ENCODE data around the gene ZNF454. TPM values are rescaled to one million over a fixed set of nuclear protein-coding genes. Genes with fewer than 3 reads are reported as not detected.
A peak's percentile ranks its signal among the peaks of the same experiment; 100 is the strongest.

ZNF454 gene
- total and polyA plus RNA-seq, 2 experiments from 2014 or later: 4.9 to 5.9 TPM

- TF ChIP-seq, protein P1, sequence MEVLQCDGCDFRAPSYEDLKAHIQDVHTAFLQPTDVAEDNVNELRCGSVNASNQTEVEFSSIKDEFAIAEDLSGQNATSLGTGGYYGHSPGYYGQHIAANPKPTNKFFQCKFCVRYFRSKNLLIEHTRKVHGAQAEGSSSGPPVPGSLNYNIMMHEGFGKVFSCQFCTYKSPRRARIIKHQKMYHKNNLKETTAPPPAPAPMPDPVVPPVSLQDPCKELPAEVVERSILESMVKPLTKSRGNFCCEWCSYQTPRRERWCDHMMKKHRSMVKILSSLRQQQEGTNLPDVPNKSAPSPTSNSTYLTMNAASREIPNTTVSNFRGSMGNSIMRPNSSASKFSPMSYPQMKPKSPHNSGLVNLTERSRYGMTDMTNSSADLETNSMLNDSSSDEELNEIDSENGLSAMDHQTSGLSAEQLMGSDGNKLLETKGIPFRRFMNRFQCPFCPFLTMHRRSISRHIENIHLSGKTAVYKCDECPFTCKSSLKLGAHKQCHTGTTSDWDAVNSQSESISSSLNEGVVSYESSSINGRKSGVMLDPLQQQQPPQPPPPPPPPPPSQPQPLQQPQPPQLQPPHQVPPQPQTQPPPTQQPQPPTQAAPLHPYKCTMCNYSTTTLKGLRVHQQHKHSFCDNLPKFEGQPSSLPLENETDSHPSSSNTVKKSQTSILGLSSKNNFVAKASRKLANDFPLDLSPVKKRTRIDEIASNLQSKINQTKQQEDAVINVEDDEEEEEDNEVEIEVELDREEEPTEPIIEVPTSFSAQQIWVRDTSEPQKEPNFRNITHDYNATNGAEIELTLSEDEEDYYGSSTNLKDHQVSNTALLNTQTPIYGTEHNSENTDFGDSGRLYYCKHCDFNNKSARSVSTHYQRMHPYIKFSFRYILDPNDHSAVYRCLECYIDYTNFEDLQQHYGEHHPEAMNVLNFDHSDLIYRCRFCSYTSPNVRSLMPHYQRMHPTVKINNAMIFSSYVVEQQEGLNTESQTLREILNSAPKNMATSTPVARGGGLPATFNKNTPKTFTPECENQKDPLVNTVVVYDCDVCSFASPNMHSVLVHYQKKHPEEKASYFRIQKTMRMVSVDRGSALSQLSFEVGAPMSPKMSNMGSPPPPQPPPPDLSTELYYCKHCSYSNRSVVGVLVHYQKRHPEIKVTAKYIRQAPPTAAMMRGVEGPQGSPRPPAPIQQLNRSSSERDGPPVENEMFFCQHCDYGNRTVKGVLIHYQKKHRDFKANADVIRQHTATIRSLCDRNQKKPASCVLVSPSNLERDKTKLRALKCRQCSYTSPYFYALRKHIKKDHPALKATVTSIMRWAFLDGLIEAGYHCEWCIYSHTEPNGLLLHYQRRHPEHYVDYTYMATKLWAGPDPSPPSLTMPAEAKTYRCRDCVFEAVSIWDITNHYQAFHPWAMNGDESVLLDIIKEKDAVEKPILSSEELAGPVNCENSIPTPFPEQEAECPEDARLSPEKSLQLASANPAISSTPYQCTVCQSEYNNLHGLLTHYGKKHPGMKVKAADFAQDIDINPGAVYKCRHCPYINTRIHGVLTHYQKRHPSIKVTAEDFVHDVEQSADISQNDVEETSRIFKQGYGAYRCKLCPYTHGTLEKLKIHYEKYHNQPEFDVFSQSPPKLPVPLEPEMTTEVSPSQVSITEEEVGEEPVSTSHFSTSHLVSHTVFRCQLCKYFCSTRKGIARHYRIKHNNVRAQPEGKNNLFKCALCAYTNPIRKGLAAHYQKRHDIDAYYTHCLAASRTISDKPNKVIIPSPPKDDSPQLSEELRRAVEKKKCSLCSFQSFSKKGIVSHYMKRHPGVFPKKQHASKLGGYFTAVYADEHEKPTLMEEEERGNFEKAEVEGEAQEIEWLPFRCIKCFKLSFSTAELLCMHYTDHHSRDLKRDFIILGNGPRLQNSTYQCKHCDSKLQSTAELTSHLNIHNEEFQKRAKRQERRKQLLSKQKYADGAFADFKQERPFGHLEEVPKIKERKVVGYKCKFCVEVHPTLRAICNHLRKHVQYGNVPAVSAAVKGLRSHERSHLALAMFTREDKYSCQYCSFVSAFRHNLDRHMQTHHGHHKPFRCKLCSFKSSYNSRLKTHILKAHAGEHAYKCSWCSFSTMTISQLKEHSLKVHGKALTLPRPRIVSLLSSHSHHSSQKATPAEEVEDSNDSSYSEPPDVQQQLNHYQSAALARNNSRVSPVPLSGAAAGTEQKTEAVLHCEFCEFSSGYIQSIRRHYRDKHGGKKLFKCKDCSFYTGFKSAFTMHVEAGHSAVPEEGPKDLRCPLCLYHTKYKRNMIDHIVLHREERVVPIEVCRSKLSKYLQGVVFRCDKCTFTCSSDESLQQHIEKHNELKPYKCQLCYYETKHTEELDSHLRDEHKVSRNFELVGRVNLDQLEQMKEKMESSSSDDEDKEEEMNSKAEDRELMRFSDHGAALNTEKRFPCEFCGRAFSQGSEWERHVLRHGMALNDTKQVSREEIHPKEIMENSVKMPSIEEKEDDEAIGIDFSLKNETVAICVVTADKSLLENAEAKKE (CRISPR knock-in tag; IDR thresholded peaks at IDR 0.05): no peak
- TF ChIP-seq NANOG (IDR thresholded peaks at IDR 0.05; ENCODE audit: borderline replicate concordance): no peak
These were observed 38.1 kb upstream of the ZNF454 start (continued) for GRCh38 chr5:178902849-178903248.

- H3K79me2 ChIP-seq (replicated peaks; ENCODE audit: insufficient read depth): no peaks in the 10 kb centered on the region
- H4K20me1 ChIP-seq (replicated peaks; ENCODE audit: insufficient read depth): no peaks in the 10 kb centered on the region
- no peak for TF ChIP-seq POLR2AphosphoS5 (IDR thresholded peaks at IDR 0.05; ENCODE audit: low read depth)
- ATAC-seq (no peak), DNase-seq (ENCODE audit: low spot score) (peak; percentile 3)
- no peak overlapping the region for H3K27ac Mint-ChIP-seq
- no peak overlapping the region for H2AFZ ChIP-seq
- H3K36me3 ChIP-seq (ENCODE audit: insufficient read depth): peaks cover 22% of the 10 kb centered on the region; the same call in 1 of the 2 replicates
- H3K4me3 Mint-ChIP-seq: no peak overlapping the region
- H3K4me1 ChIP-seq (ENCODE audit: insufficient read depth): no peaks in the 10 kb centered on the region
- peaks cover 73% of the 10 kb centered on the region for H3K36me3 Mint-ChIP-seq (ENCODE audit: low read depth)
- H3K9me3 Mint-ChIP-seq: peaks cover 99% of the 10 kb centered on the region
- H3F3A ChIP-seq (replicated peaks; ENCODE audit: low read depth): no peaks in the 10 kb centered on the region
- H3K27me3 Mint-ChIP-seq (ENCODE audit: insufficient read depth, low read depth, poor library complexity): peaks cover 3% of the 10 kb centered on the region
- H3K9me2 ChIP-seq (ENCODE audit: insufficient read depth): no peaks in the 10 kb centered on the region
- no peak overlapping the region for H3K4me3 ChIP-seq
- no peaks in the 10 kb centered on the region for H3K4me1 Mint-ChIP-seq
- no peak overlapping the region for H3K4me2 ChIP-seq
- H3K27ac ChIP-seq (ENCODE audit: low read depth): no peak overlapping the region
- H3K27me3 ChIP-seq (ENCODE audit: insufficient read depth): no peaks in the 10 kb centered on the region; the same call in 1 of the 2 replicates
These were observed 8.9 kb upstream of the ZNF454 start for GRCh38 chr5:178931846-178932760.
